WTC11 (cell line): ENCODE results near the gene RAD50.

Source experiments
- ATF2 ChIP-seq: sonication (generic); formaldehyde crosslinking; IDR thresholded peaks from 2 replicates; pipeline ENCODE4 v1.8.1; 2022; ENCODE audit warnings: low read depth, missing genetic modification reagents, borderline replicate concordance
- CTCF ChIP-seq: fragments of 200-600 bp; IDR thresholded peaks from 2 replicates; pipeline ENCODE4 v1.8.0; 2022; ENCODE audit warnings: antibody characterized with exemption
- E2F1 ChIP-seq: sonication (generic); formaldehyde crosslinking; IDR thresholded peaks from 2 replicates; pipeline ENCODE4 v1.8.0; 2022; ENCODE audit warnings: mild to moderate bottlenecking, missing genetic modification reagents
- FOXK1 ChIP-seq: sonication (generic); formaldehyde crosslinking; IDR thresholded peaks from 2 replicates; pipeline ENCODE4 v1.8.0; 2022; ENCODE audit warnings: mild to moderate bottlenecking, moderate library complexity, missing genetic modification reagents
- FOXP1 ChIP-seq: sonication (generic); formaldehyde crosslinking; IDR thresholded peaks from 2 replicates; pipeline ENCODE4 v1.8.0; 2022; ENCODE audit warnings: missing genetic modification reagents, mild to moderate bottlenecking, moderate library complexity, borderline replicate concordance
- KAT7 ChIP-seq: sonication (generic); formaldehyde crosslinking; IDR thresholded peaks from 2 replicates; pipeline ENCODE4 v1.8.1; 2023; ENCODE audit warnings: missing genetic modification reagents, mild to moderate bottlenecking, borderline replicate concordance
- MAX ChIP-seq: sonication (generic); formaldehyde crosslinking; IDR thresholded peaks from 2 replicates; pipeline ENCODE4 v1.8.0; 2022; ENCODE audit warnings: mild to moderate bottlenecking, missing genetic modification reagents
- RORB ChIP-seq: fragments of 250-450 bp; sonication (Bioruptor Pico); IDR thresholded peaks from 2 replicates; pipeline ENCODE4 v1.9.0; 2021; ENCODE audit warnings: mild to moderate bottlenecking
- SP1 ChIP-seq: sonication (generic); formaldehyde crosslinking; conservative IDR thresholded peaks from 2 replicates; pipeline ENCODE4 v1.8.1; 2022; ENCODE audit warnings: missing genetic modification reagents
- USF2 ChIP-seq: sonication (generic); formaldehyde crosslinking; IDR thresholded peaks from 2 replicates; pipeline ENCODE4 v1.8.1; 2023; ENCODE audit warnings: mild to moderate bottlenecking, missing genetic modification reagents, moderate library complexity
- ZNF396 ChIP-seq: fragments of 250-450 bp; sonication (Bioruptor Pico); IDR thresholded peaks from 2 replicates; pipeline ENCODE4 v1.8.0; 2021; ENCODE audit warnings: mild to moderate bottlenecking, moderate library complexity, borderline replicate concordance
- ZSCAN18 ChIP-seq: fragments of 250-450 bp; sonication (Bioruptor Pico); IDR thresholded peaks from 2 replicates; pipeline ENCODE4 v2.1.2; 2022; ENCODE audit warnings: mild to moderate bottlenecking, moderate library complexity

GRCh38 chr5:132669455-132669820 lies 112.7 kb downstream of the RAD50 start:
- no peak for TF ChIP-seq MAX (CRISPR knock-in tag)
- no peak for TF ChIP-seq CTCF
- no peak for TF ChIP-seq RORB (CRISPR knock-in tag)
- no peak for TF ChIP-seq E2F1 (CRISPR knock-in tag)
- TF ChIP-seq USF2: no peak
- TF ChIP-seq ZSCAN18: no peak
- TF ChIP-seq SP1 (CRISPR knock-in tag): no peak
- no peak for TF ChIP-seq KAT7 (CRISPR knock-in tag)
- no peak for TF ChIP-seq ATF2
- no peak for TF ChIP-seq ZNF396 (CRISPR knock-in tag)
- no peak for TF ChIP-seq FOXK1 (CRISPR knock-in tag)
- no peak for TF ChIP-seq FOXP1 (CRISPR knock-in tag)
